ENCODE measurements around the gene PDE3A.
"Not testable (repeated sequence)": the region's sequence is repeated elsewhere in the genome, so short reads cannot be mapped to it uniquely, and the experiment has no call there.

PDE3A gene

DNA sequence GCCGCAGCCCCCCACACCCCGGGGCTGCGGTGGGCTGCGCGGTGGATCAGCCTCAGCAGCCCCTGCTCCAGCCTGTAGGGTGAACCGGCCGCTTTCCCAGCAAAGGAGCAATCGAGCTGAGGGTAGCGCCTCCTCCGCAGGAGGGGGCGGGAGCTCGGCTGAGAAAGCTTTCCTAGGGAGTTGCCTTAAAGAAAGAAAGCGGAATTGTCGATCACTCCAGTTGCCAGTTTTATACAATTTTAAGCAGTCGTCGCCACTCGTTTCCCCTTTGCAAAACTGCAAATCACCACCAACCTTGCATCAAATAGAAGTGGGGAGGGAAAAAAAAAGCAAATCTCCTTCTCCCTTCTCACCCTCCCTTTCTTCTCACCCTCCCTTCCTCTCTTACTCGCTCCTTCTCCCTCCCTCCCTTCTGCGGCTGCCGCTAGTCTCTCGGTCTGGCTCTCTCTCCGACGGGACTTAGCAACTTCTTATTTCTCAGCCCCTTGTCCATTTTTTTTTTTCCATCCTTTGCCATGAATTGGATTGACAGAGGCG is at the start of gene PDE3A:
PDE3A (plus strand) TSS at position 424 of the 537 bp plus-strand sequence. CDS start 748 bp downstream, outside the sequence.
- Histone ChIP-seq H3K27me3 (replicated peaks; ENCODE audit: control insufficient read depth, insufficient read depth, low read length) (no peaks in the 10 kb centered on the region), H3K4me3 (replicated peaks; ENCODE audit: low read depth, low read length) (no peak within 1 kb of the TSS), H3K36me3 (ENCODE audit: control insufficient read depth, insufficient read depth, low read length) (no peaks in the 10 kb centered on the region)
- TF ChIP-seq, protein P1, sequence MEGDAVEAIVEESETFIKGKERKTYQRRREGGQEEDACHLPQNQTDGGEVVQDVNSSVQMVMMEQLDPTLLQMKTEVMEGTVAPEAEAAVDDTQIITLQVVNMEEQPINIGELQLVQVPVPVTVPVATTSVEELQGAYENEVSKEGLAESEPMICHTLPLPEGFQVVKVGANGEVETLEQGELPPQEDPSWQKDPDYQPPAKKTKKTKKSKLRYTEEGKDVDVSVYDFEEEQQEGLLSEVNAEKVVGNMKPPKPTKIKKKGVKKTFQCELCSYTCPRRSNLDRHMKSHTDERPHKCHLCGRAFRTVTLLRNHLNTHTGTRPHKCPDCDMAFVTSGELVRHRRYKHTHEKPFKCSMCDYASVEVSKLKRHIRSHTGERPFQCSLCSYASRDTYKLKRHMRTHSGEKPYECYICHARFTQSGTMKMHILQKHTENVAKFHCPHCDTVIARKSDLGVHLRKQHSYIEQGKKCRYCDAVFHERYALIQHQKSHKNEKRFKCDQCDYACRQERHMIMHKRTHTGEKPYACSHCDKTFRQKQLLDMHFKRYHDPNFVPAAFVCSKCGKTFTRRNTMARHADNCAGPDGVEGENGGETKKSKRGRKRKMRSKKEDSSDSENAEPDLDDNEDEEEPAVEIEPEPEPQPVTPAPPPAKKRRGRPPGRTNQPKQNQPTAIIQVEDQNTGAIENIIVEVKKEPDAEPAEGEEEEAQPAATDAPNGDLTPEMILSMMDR (IDR thresholded peaks at IDR 0.05; ENCODE audit: insufficient read depth, low read length, poor library complexity, severe bottlenecking), result no peak
- DNase-seq (ENCODE audit: extremely low read depth, insufficient read length), result peak; percentile 2

DNA sequence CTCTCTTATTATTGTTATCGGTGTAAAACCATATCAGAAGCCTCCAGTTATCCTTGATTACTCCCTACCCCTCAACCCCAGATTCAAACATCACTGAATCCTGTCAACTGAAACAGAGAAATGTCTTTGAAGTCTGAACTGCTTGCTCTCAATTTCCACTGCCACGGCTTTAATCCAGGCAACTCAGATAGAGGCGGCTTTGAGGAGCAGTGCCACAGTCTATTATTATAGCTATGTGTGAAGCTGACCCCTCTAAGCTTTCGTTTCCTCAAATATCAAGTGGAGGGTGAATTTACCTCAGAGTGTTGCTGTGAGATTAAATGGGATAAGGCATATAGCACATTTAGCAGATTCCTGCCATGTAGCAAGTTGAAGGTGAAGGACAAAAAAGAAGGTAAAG is 49.0 kb upstream of the PDE3A start:
- no peak for DNase-seq (ENCODE audit: extremely low read depth, insufficient read length)
- TF ChIP-seq, protein P1 (IDR thresholded peaks at IDR 0.05; ENCODE audit: insufficient read depth, low read length, poor library complexity, severe bottlenecking), result no peak
- H3K36me3 ChIP-seq (ENCODE audit: control insufficient read depth, insufficient read depth, low read length), result no peaks in the 10 kb centered on the region
- H3K4me3 ChIP-seq (replicated peaks; ENCODE audit: low read depth, low read length), result no peak overlapping the region
- no peaks in the 10 kb centered on the region for H3K27me3 ChIP-seq (replicated peaks; ENCODE audit: control insufficient read depth, insufficient read depth, low read length)

DNA sequence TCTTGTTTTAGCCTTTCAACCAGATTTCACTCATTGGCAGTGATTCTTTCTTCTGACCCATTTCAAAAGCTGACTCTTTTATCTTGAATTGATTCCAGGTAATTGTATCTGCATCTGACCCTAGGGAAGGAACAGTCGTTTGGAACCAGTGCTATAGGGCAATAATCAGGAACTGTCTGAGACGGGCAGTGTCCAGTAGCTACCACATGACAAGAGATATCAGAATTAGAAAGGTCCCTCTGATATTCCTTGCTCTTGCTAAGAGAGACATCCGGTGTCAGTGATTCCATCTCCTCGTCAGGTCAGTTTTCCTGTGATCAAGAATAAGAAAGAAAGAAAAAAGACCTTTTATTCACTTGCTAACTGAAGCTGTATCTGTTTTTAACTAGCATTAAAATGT is 47.8 kb upstream of the PDE3A start:
- TF ChIP-seq, protein P1 (IDR thresholded peaks at IDR 0.05; ENCODE audit: insufficient read depth, low read length, poor library complexity, severe bottlenecking), result no peak
- no peak overlapping the region for H3K4me3 ChIP-seq (replicated peaks; ENCODE audit: low read depth, low read length)
- DNase-seq (ENCODE audit: extremely low read depth, insufficient read length), result no peak
- no peaks in the 10 kb centered on the region for H3K36me3 ChIP-seq (ENCODE audit: control insufficient read depth, insufficient read depth, low read length)
- H3K27me3 ChIP-seq (replicated peaks; ENCODE audit: control insufficient read depth, insufficient read depth, low read length), result no peaks in the 10 kb centered on the region

DNA sequence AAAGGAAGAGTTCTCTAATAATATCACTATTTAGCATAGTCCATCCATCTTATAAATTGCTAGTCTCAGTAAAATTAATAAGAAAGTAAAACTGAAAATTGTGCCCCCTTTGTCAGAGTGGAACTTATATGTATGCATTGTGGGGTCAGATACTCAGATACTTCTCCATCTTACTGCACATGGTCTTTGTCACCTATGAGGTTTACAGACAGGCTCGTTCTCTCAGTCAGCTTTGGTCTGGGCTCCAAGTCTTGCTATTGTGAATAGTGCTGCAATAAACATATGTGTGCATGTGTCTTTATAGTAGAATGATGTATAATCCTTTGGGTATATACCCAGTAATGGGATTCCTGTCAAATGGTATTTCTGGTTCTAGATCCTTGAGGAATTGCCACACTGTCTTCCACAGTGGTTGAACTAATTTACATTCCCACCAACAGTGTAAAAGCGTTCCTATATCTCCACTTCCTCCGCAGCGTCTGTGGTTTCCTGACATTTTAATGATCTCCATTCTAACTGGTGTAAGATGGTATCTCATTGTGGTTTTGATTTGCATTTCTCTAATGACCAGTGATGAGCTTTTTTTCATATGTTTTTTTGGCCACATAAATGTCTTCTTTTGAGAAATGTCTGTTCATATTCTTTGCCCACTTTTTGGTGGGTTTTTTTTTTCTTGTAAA is 37.4 kb upstream of the PDE3A start:
- not testable (repeated sequence) for DNase-seq (ENCODE audit: extremely low read depth, insufficient read length); H3K27me3 ChIP-seq (replicated peaks; ENCODE audit: control insufficient read depth, insufficient read depth, low read length); H3K36me3 ChIP-seq (ENCODE audit: control insufficient read depth, insufficient read depth, low read length); H3K4me3 ChIP-seq (replicated peaks; ENCODE audit: low read depth, low read length)

DNA sequence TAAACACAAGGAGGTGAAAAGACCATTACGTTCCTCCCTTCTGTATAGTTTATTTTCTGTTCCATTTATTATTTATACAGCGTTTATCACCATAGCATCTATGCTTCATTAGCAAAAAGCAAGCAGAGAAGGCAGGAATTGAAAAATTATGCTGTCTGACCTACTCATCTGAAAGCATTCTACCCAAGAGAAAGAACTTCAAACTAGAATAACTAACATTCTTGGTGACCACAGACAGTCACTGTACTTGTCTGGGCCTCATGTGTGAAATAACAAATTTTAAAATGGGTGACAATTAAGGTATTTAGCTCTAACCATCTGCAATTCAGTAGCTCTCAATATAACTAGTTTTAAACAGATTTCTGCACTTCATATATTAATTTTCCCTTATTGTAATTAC is 29.3 kb upstream of the PDE3A start:
- DNase-seq (ENCODE audit: extremely low read depth, insufficient read length), result no peak
- no peaks in the 10 kb centered on the region for H3K36me3 ChIP-seq (ENCODE audit: control insufficient read depth, insufficient read depth, low read length)
- TF ChIP-seq, protein P1 (IDR thresholded peaks at IDR 0.05; ENCODE audit: insufficient read depth, low read length, poor library complexity, severe bottlenecking), result no peak

DNA sequence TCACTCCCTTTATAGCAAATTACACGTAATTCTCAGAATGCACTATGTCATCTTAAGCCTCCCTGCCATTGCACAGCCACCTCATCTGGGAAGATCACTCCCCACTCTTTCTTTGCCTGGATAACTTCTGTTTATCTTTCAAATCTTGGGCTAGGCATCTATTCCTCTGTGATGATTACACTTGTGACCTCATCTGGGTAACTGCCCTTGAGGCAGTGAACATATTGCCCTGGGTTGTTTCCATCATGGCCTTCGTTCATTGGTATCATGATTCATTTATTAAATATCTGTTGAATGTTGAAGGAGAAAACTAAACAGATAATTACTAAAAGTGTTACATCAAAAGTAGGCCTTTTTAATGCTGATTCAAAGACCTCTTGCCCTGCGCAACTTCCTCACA is 26.2 kb upstream of the PDE3A start:
- Histone ChIP-seq H3K27me3 (replicated peaks; ENCODE audit: control insufficient read depth, insufficient read depth, low read length) (no peaks in the 10 kb centered on the region), H3K36me3 (ENCODE audit: control insufficient read depth, insufficient read depth, low read length) (no peaks in the 10 kb centered on the region), H3K4me3 (replicated peaks; ENCODE audit: low read depth, low read length) (no peak overlapping the region)
- DNase-seq (ENCODE audit: extremely low read depth, insufficient read length), result no peak
- TF ChIP-seq, protein P1 (IDR thresholded peaks at IDR 0.05; ENCODE audit: insufficient read depth, low read length, poor library complexity, severe bottlenecking), result no peak

More for the DNA sequence above, 29.3 kb upstream of the PDE3A start:
- H3K27me3 ChIP-seq (replicated peaks; ENCODE audit: control insufficient read depth, insufficient read depth, low read length), result no peaks in the 10 kb centered on the region
- H3K4me3 ChIP-seq (replicated peaks; ENCODE audit: low read depth, low read length), result no peak overlapping the region
